GM18873 (cell line): ENCODE data around the gene PDPN.

Experiments used
- ATAC-seq: cut with Tn5 transposase; IDR thresholded peaks from one replicate; pipeline ENCODE4 v1.9.1; 2021; ENCODE audit warnings: mild to moderate bottlenecking, moderate library complexity, moderate number of reproducible peaks; ENCODE audit not compliant: unreplicated experiment, low FRiP score

The PDPN gene

GRCh38 chr1:13576926-13577325 is 6.7 kb upstream of the PDPN start:
- no peak for ATAC-seq

GRCh38 chr1:13577846-13578245 is 5.8 kb upstream of the PDPN start:
- ATAC-seq = no peak

- ATAC-seq = no peak
Measured at GRCh38 chr1:13581446-13581845, 2.2 kb upstream of the PDPN start.

DNA sequence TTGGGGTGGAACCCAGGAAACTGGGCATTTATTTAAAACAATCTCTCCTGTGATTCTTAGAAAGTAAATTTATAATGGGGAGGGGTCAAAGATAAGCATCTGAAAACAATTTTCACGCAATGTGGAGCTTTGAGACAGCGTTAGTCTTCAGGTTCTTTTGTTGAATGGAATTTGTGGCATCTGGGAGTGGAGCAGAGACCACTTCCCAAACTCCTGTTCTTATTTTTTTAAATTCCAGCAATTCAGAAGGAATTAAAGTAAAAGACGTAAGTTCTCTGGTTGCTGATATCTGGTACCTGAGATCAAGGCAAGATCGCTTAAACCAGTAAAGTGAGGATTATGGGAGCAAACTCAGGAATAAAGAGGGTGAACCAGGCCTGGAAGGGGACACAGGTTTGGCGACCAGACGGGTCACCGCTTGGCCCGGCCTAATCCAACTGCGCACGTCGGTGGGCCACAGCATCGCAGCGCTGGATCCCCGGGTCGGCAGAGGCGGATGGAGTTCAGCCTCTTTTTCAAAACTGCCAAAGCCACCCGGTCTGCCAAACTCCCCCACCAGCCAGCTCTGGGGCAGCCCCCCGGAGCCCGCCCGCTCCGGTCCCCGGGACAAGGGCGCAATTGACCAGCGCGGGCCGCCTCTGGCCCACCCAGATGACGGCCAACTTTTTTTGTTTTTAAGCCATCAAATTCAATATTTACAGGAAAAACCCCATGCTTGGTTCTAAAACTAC is 754 bp upstream of the PDPN start:
- no peak for ATAC-seq

GRCh38 chr1:13583966-13584791 is 547 bp downstream of the PDPN start:
- no peak for ATAC-seq

DNA sequence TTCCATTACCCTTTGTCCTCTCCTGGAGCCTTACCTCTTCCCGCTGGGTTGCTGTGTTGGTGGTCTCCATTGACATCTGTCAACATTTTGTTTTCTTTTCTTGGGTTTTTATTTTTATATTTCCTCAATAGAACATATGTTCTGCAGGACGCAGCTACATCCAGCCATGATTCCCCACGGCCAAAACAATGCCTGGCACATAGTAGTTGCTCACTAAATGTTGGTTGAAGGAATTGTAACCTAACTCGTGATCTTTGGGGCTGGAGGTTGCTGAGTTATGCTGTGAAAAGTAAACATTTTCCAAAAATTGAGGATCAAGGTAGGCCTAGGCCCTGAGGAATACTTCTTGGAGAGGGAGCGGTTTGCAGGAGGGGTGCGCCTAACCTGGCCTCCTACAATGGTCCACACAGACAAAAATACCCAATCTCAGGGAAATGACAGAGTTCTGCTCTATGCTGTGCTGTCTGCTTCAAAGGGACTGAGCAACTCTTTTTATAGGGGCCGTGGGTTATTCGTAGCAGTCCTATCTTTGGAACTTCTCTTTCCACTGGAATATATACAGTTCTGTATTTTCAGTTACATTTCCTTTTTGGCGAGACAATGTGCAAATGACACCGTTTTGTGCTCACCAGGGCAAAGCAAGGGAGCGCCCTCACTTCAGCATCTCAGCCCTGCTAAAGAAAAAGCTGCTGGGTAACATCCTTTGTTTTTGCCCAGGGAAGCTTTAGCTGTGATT is 1.4 kb downstream of the PDPN start:
- ATAC-seq = no peak

DNA sequence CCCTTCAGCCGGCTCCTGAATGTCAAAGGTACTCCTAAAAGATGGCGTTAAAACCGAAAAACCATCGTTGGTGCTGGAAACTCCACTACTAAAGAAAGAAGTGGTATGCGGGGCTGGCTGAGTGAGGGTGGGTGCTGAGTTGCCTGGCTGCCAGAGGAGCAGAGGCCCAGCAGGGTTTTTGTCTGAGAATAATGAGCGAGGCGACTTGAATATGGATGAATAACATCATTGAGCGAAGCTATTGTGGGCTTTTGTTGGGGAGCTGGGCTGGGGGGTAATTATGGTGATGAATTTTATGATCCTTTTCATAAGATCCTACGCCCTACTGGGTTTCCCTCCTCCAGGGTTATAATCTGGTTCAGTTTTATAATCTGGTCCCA is 2.0 kb downstream of the PDPN start:
- no peak for ATAC-seq

DNA sequence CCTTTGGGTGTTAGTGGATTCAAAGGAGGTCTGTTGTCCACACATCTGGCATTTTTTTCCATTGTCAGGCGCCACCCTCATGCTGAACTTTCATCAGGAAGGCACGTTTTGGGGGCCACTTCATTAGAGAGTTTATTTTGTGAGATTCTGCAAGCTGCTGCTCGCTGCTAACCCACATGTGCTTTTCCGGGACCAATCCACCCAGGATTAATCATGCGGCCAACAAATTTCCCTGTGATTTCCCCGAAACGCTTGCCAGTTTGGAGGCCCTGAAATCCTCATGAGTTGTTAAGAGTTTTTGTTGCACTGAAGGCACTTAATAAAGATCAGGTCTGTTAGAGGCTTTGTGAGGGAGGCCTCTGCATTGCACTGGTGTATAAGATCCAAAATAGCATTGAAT is 2.4 kb downstream of the PDPN start:
- ATAC-seq = no peak

DNA sequence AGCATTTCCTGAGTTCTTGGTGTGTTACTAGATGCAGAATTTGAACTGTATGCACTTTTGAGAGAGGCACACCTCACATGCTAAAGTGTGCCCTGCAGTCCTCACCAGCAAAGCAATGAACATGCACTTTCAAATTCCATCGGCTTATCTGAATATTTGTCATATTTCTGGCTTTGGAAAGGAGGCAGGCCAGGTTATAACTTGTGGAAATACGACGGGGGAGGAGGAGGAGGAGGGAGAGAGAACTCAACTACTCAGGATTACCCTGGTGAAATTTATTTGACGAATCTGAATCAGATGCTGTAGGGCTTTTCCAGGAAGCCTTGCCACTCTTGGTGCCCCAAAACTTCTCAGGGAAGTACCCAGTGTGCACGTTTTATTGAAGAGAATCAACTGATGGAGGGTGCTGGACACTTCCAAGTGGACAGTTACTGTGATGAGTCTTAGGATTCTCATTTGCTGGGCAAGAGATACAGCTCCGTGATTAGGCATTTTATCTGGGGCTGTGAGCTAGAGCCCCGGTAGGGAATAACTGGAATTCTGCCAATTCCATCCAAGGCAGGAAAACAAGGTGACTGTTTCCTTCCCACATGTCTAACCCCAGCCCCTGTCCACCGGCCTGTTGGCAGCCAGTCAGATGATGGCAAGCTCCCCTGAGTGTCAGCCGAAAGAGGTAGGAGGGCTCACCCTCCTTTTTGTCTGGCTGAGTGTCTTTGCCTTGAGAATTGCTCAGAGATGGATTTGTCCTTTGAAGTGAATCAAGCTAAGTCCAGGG is 3.8 kb downstream of the PDPN start:
- ATAC-seq = no peak

DNA sequence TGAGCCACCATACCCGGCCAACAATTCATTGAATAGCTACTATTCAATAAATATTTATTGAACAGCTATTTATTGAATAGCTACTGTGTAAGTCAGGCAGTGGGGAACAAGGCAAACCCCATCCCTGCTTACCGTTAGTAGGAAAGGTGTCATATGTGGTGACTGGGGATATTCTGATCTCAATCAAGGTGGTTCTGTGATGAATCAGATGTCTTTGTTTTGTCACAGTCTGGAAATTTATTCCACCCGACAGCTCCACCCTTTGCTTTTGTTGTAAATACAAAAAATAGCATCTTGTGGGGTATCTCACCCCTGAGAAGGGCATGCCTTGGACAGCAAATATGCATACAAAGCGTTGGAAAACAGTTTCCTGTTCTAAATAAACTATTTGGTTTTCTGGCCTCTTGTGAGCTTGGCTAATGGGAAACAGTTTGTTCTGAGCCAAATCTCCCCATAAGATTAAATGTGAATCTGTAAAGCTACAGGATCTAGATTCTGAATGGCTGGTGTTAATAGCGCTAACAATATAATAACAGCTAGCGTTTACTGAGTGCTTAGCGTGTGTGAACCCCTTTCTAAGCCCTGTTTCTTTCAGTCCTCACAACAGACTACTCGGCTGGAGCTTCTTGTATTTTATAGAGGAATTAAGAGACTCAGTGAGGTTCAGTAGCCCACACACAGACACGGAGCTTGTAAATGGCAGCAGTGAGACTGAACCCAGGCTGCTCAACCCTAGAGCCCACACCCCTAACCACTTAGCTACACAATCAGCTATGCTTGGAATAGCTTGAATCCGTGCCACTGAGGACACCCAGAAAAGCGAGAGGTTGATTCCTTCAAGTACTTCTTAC is 5.5 kb downstream of the PDPN start:
- ATAC-seq = no peak

GRCh38 chr1:13590486-13590885 is 6.9 kb downstream of the PDPN start:
- no peak for ATAC-seq

- no peak for ATAC-seq
Measured at GRCh38 chr1:13593511-13594131, 10.0 kb downstream of the PDPN start.

- no peak for ATAC-seq
Measured at GRCh38 chr1:13595411-13595810, 11.8 kb downstream of the PDPN start.

DNA sequence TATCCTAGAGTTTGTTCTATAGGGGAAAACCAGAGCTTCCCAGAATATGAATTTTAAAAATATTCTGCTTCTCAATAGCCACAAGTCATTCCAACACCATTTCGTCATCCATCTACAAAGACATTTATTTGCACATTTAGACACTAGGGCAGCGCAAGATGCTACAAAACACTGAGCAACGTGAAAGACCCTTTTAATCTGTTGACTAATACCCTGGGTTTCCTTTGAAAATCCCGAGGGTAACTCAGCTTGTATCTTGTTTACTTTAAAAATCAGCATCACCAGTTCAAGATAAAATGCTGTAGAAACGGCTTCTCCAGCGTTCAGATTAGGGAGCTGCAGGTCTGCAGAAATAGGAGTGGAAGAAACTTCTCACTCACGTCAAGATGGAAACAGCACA is 13.5 kb downstream of the PDPN start:
- no peak for ATAC-seq

- ATAC-seq = no peak
Measured at GRCh38 chr1:13600762-13601453, 17.3 kb downstream of the PDPN start.

- ATAC-seq = no peak
Measured at GRCh38 chr1:13604176-13604575, 20.5 kb downstream of the PDPN start.

DNA sequence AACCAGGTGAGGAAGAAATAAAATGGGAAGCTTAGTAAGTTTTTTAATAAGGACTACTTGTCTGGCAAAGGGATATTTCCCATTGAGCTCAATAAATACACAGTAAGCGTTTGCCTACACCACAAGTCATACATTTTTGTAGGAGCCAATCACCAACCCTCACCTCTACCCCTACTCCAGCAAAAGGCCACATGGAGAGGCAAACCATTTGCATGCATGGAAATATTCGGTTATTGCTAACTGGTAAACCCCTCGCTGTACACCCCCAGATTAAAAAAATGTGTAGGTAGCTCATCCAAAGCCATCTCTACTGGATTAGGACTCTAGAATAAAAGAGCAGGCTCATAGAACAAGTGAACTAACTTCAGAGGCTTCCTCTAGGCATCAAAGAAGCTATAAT is 21.1 kb downstream of the PDPN start:
- no peak for ATAC-seq

DNA sequence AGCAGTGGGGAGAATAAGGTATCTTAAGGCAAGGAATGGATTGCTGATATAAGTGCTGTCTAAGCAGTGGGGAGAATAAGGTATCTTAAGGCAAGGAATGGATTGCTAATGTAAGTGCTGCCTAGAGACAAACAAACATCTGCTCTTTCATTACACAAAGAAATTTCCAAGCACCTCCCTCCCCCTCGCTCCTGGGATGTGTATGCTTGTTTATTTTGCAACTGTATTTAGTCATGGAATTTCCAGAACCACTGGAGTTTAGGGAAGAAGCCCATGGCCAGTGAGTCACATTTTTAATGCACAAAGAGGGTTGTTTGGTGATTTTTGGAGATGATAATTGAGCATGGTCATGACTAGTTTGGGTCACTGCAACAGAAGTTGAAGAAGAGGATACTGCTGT is 21.5 kb downstream of the PDPN start:
- ATAC-seq = no peak

GRCh38 chr1:13607002-13607401 is 23.4 kb downstream of the PDPN start:
- ATAC-seq = no peak
